Liver (tissue), 9 donors: ENCODE data around the gene SUGCT. TPM values are rescaled to one million over a fixed set of nuclear protein-coding genes. Genes with fewer than 3 reads are reported as not detected.

Experiments used
- DNase-seq: peaks from one replicate; pipeline ENCODE4 v3.0.0-alpha.2; 2017; ENCODE audit warnings: low spot score
- H3K27ac ChIP-seq, 2 donors: one replicate each; pipeline ENCODE4 v1.7.0; 2013; ENCODE audit warnings: inconsistent platforms in 2 of 2, low read length in 2 of 2, control low read depth in 1 of 2, low read depth in 1 of 2, mild to moderate bottlenecking in 1 of 2
- H3K27me3 ChIP-seq, 4 donors: one replicate each; pipeline versions ENCODE4 v1.6.1 to v1.7.0; 2013; ENCODE audit warnings: low read length in 3 of 4, inconsistent platforms in 1 of 4, mild to moderate bottlenecking in 1 of 4, moderate library complexity in 1 of 4; ENCODE audit not compliant: control insufficient read depth in 4 of 4, insufficient read depth in 4 of 4
- H3K36me3 ChIP-seq, 4 donors: one replicate each; pipeline versions ENCODE4 v1.6.1 to v1.7.0; 2013; ENCODE audit warnings: low read length in 3 of 4, mild to moderate bottlenecking in 3 of 4, low read depth in 1 of 4, moderate library complexity in 1 of 4; ENCODE audit not compliant: control insufficient read depth in 4 of 4, insufficient read depth in 3 of 4
- H3K4me1 ChIP-seq, 4 donors: one replicate each; pipeline versions ENCODE4 v1.6.1 to v1.7.0; 2013; ENCODE audit warnings: low read length in 3 of 4, mild to moderate bottlenecking in 3 of 4, moderate library complexity in 1 of 4; ENCODE audit not compliant: control insufficient read depth in 4 of 4, insufficient read depth in 4 of 4
- H3K4me3 ChIP-seq, 3 donors: one replicate each; pipeline versions ENCODE4 v1.6.1 to v1.7.0; 2013; ENCODE audit warnings: low read length in 3 of 3, control low read depth in 1 of 3, low read depth in 1 of 3, mild to moderate bottlenecking in 1 of 3
- H3K9ac ChIP-seq, 2 donors: one replicate each; pipeline ENCODE4 v1.7.0; 2013; ENCODE audit warnings: low read length in 2 of 2, mild to moderate bottlenecking in 2 of 2, moderate library complexity in 2 of 2, control low read depth in 1 of 2, low read depth in 1 of 2
- H3K9me3 ChIP-seq, 4 donors: one replicate each; pipeline versions ENCODE4 v1.6.1 to v1.7.0; 2013; ENCODE audit warnings: low read length in 3 of 4; ENCODE audit not compliant: control insufficient read depth in 4 of 4
- FOXA1 ChIP-seq: IDR thresholded peaks from 2 replicates; pipeline ENCODE4 v1.6.1; 2016; ENCODE audit warnings: antibody characterized with exemption
- HNF4A ChIP-seq, 2 donors: conservative IDR thresholded peaks; 2 replicates each; pipeline ENCODE4 v1.6.1; 2016; ENCODE audit warnings: antibody characterized with exemption in 2 of 2, mild to moderate bottlenecking in 2 of 2
- HNF4G ChIP-seq: IDR thresholded peaks from 2 replicates; pipeline ENCODE4 v1.6.1; 2016; ENCODE audit warnings: antibody characterized with exemption
- JUND ChIP-seq, 2 donors: IDR thresholded peaks; 2 replicates each; pipeline ENCODE4 v1.6.1; 2016; ENCODE audit warnings: antibody characterized with exemption in 2 of 2
- RAD21 ChIP-seq, 2 donors: IDR thresholded peaks; 2 replicates each; pipeline ENCODE4 v1.6.1; 2016; ENCODE audit warnings: antibody characterized with exemption in 2 of 2, mild to moderate bottlenecking in 2 of 2
- TAF1 ChIP-seq: conservative IDR thresholded peaks from 2 replicates; pipeline ENCODE4 v1.6.1; 2016; ENCODE audit warnings: antibody characterized with exemption, mild to moderate bottlenecking
- YY1 ChIP-seq: IDR thresholded peaks from 2 replicates; pipeline ENCODE4 v1.6.1; 2016; ENCODE audit warnings: antibody characterized with exemption, mild to moderate bottlenecking
- WGBS: extraction: QIAGEN DNeasy Blood & Tissue Kit; methylation state at CpG from one replicate; pipeline ENCODE4 v1.1.7; 2013; 5-methylcytosine and 5-hydroxymethylcytosine counted together
- polyA plus RNA-seq, 2 donors: library from polyadenylated mRNA; stranded (reverse) in 1 of 2; unstranded in 1 of 2; fragments of 200-250 nt in 1 of 2; fragments of >200 nt in 1 of 2; fragmentation: Nextera tagmentation in 1 of 2; extraction: Ambion mirVana in 1 of 2; gene quantifications; one replicate each; pipeline versions ENCODE4 v1.2.1 to v1.2.3, GENCODE V29; 2013 to 2015
- total RNA-seq, 2 donors: library from RNA; depleted of rRNA; stranded (reverse); fragments of >200 nt; gene quantifications; one replicate each; pipeline ENCODE4 v1.2.3, GENCODE V29; 2014
- TF ChIP-seq, protein P1 (sequence below): IDR thresholded peaks from 2 replicates; pipeline ENCODE4 v1.6.1; 2016; ENCODE audit warnings: antibody characterized with exemption
- TF ChIP-seq, protein P2 (sequence below): IDR thresholded peaks from 2 replicates; pipeline ENCODE4 v1.6.1; 2016; ENCODE audit warnings: antibody characterized with exemption
- TF ChIP-seq, protein P3 (sequence below): fragments of 150-350 bp; IDR thresholded peaks from 2 replicates; pipeline ENCODE4 v1.5.1; 2017; ENCODE audit warnings: improper control_type of control experiment, low read depth, low read length; ENCODE audit not compliant: missing input control
- TF ChIP-seq, protein P4 (sequence below): IDR thresholded peaks from 2 replicates; pipeline ENCODE4 v1.6.1; 2016; ENCODE audit warnings: antibody characterized with exemption, mild to moderate bottlenecking
- TF ChIP-seq, protein P5 (sequence below): IDR thresholded peaks from 2 replicates; pipeline ENCODE4 v1.6.1; 2016; ENCODE audit warnings: antibody characterized with exemption
- donor health status: healthy.
- donor health status: healthy.
- donor health status: healthy.
- donor health status: healthy.
- donor health status: healthy.

The SUGCT gene
- total and polyA plus RNA-seq, 4 donors, result 6.2 to 11.9 (median 9.9) TPM

DNA sequence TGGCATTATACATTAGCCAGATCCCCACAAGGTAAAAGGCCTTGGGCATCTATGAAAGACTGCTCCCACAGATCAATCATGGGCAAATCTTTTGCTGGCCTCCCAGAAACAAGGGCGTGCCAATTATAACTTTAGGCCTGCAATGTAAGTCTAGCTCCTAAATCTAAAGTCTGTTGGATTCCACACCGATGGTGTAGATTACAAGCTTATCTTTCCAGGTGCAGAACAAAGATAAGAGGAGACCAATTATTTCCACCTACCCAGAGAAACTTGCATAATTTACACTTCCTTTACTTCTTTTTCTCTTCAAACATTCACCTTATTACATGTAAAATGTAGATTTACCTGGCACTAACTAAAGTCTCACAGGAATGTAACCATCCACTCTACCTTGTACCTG is 713.1 kb downstream of the SUGCT start:
- WGBS, result 75% methylated on average over 2 of the region's 2 CpGs

DNA sequence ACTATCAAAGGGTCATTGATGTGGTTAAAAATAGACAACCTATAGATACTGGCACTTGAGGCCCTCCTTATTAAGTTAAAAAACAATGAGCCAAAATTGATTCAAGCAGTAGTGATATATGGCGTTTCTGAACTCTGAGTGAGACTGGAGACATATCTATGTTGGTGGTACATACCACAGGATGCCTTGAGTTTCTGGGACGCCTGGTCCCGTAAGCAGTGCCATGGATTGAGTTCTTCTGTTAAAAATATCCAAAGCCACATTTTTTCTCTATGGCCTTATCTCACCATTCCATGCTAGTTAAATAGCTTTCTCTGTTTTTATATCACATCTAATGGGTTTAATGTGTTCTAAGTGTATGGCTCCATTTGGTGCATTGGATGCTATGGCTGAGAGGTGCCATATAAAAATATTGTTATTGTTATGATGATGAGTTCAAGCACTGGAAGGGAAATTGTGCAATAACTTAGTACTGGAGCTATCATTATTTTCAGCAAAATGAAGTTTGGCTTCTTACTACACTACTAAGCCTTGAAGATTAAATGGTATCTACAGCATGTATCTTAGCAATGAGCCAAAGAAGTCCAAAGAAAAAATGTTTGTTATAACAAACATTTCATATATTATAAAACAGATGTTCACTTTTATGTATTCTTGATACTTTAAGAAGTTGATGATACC is 713.9 kb downstream of the SUGCT start:
- H3K36me3 ChIP-seq, result no peaks in the 10 kb centered on the region
- H3K9ac ChIP-seq, result no peak overlapping the region
- no peaks in the 10 kb centered on the region for H3K27me3 ChIP-seq
- TF ChIP-seq JUND (IDR thresholded peaks at IDR 0.05), result no peak
- TF ChIP-seq, protein P1, sequence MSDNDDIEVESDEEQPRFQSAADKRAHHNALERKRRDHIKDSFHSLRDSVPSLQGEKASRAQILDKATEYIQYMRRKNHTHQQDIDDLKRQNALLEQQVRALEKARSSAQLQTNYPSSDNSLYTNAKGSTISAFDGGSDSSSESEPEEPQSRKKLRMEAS, result no peak
- TF ChIP-seq, protein P2, sequence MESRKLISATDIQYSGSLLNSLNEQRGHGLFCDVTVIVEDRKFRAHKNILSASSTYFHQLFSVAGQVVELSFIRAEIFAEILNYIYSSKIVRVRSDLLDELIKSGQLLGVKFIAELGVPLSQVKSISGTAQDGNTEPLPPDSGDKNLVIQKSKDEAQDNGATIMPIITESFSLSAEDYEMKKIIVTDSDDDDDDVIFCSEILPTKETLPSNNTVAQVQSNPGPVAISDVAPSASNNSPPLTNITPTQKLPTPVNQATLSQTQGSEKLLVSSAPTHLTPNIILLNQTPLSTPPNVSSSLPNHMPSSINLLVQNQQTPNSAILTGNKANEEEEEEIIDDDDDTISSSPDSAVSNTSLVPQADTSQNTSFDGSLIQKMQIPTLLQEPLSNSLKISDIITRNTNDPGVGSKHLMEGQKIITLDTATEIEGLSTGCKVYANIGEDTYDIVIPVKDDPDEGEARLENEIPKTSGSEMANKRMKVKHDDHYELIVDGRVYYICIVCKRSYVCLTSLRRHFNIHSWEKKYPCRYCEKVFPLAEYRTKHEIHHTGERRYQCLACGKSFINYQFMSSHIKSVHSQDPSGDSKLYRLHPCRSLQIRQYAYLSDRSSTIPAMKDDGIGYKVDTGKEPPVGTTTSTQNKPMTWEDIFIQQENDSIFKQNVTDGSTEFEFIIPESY, result no peak
- no peak for TF ChIP-seq RAD21 (IDR thresholded peaks at IDR 0.05)
- no peak for TF ChIP-seq FOXA1
- peaks cover 0 to 3% (median 0%) of the 10 kb centered on the region in 4 donors for H3K4me1 ChIP-seq
- no peak overlapping the region for H3K4me3 ChIP-seq
- no peak for DNase-seq
- peaks cover 0 to 4% (median 0%) of the 10 kb centered on the region in 4 donors for H3K9me3 ChIP-seq
- 92% methylated on average over 3 of the region's 3 CpGs for WGBS
- no peak overlapping the region for H3K27ac ChIP-seq

More for the DNA sequence above, 713.1 kb downstream of the SUGCT start:
- H3K4me3 ChIP-seq, result no peak overlapping the region
- TF ChIP-seq, protein P3, sequence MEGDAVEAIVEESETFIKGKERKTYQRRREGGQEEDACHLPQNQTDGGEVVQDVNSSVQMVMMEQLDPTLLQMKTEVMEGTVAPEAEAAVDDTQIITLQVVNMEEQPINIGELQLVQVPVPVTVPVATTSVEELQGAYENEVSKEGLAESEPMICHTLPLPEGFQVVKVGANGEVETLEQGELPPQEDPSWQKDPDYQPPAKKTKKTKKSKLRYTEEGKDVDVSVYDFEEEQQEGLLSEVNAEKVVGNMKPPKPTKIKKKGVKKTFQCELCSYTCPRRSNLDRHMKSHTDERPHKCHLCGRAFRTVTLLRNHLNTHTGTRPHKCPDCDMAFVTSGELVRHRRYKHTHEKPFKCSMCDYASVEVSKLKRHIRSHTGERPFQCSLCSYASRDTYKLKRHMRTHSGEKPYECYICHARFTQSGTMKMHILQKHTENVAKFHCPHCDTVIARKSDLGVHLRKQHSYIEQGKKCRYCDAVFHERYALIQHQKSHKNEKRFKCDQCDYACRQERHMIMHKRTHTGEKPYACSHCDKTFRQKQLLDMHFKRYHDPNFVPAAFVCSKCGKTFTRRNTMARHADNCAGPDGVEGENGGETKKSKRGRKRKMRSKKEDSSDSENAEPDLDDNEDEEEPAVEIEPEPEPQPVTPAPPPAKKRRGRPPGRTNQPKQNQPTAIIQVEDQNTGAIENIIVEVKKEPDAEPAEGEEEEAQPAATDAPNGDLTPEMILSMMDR, result no peak
- no peak for TF ChIP-seq RAD21 (IDR thresholded peaks at IDR 0.05)
- no peak for TF ChIP-seq FOXA1
- TF ChIP-seq, protein P1, result no peak
- H3K27me3 ChIP-seq, result no peaks in the 10 kb centered on the region
- no peaks in the 10 kb centered on the region for H3K36me3 ChIP-seq
- H3K27ac ChIP-seq, result no peak overlapping the region
- no peak for DNase-seq
- peaks cover 0 to 3% (median 0%) of the 10 kb centered on the region in 4 donors for H3K4me1 ChIP-seq
- peaks cover 0 to 4% (median 0%) of the 10 kb centered on the region in 4 donors for H3K9me3 ChIP-seq
- no peak overlapping the region for H3K9ac ChIP-seq

DNA sequence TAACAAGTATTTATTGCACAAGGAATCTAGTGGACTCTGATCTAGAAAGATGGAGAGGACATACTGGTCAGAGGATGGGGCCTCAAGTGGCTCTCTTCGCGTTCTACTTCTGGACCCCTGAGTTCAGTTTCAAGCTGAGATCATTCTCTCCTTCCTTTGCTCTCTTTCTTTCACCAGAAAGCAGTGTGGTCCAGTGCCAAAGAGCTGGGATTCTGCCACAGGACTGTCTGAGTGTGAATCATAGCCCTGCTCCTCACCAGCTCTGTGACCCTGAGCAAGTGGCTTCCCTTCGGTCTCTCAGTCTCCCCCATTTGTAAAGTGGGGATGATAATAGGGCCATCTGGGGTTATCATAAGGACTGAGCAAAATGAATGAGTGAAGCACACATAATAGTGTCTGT is 715.2 kb downstream of the SUGCT start:
- H3K27ac ChIP-seq, result no peak overlapping the region
- TF ChIP-seq YY1 (no peak), HNF4G (no peak), JUND (IDR thresholded peaks at IDR 0.05) (no peak), TAF1 (no peak), HNF4A (conservative IDR thresholded peaks at IDR 0.05) (no peak), FOXA1 (no peak)
- TF ChIP-seq, protein P4, sequence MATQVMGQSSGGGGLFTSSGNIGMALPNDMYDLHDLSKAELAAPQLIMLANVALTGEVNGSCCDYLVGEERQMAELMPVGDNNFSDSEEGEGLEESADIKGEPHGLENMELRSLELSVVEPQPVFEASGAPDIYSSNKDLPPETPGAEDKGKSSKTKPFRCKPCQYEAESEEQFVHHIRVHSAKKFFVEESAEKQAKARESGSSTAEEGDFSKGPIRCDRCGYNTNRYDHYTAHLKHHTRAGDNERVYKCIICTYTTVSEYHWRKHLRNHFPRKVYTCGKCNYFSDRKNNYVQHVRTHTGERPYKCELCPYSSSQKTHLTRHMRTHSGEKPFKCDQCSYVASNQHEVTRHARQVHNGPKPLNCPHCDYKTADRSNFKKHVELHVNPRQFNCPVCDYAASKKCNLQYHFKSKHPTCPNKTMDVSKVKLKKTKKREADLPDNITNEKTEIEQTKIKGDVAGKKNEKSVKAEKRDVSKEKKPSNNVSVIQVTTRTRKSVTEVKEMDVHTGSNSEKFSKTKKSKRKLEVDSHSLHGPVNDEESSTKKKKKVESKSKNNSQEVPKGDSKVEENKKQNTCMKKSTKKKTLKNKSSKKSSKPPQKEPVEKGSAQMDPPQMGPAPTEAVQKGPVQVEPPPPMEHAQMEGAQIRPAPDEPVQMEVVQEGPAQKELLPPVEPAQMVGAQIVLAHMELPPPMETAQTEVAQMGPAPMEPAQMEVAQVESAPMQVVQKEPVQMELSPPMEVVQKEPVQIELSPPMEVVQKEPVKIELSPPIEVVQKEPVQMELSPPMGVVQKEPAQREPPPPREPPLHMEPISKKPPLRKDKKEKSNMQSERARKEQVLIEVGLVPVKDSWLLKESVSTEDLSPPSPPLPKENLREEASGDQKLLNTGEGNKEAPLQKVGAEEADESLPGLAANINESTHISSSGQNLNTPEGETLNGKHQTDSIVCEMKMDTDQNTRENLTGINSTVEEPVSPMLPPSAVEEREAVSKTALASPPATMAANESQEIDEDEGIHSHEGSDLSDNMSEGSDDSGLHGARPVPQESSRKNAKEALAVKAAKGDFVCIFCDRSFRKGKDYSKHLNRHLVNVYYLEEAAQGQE, result no peak
- TF ChIP-seq, protein P1, result no peak
- TF ChIP-seq, protein P5, sequence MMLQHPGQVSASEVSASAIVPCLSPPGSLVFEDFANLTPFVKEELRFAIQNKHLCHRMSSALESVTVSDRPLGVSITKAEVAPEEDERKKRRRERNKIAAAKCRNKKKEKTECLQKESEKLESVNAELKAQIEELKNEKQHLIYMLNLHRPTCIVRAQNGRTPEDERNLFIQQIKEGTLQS, result no peak
- peaks cover 0 to 3% (median 0%) of the 10 kb centered on the region in 4 donors for H3K4me1 ChIP-seq
- H3K4me3 ChIP-seq, result no peak overlapping the region
- DNase-seq, result no peak
- 95% methylated on average over 3 of the region's 3 CpGs for WGBS
- H3K27me3 ChIP-seq, result no peaks in the 10 kb centered on the region
- no peaks in the 10 kb centered on the region for H3K9me3 ChIP-seq
- no peaks in the 10 kb centered on the region for H3K36me3 ChIP-seq
- H3K9ac ChIP-seq, result no peak overlapping the region
